NCI-H2107 (cell line): ENCODE results near the gene MOCS3.
"Not testable (repeated sequence)": the region's sequence is repeated elsewhere in the genome, so short reads cannot be mapped to it uniquely, and the experiment has no call there.

Source experiments
- DNase-seq: peaks from one replicate; lab custom pipeline; 2025; lab: John Stamatoyannopoulos, UW

The MOCS3 gene

GRCh38 chr20:50932016-50932485, 26.6 kb upstream of the MOCS3 start:
- DNase-seq = no peak

- DNase-seq = no peak
Observed at GRCh38 chr20:50932691-50933280, 25.8 kb upstream of the MOCS3 start.

- DNase-seq = no peak
Observed at GRCh38 chr20:50933589-50933988, 25.0 kb upstream of the MOCS3 start.

- DNase-seq = no peak
Observed at GRCh38 chr20:50943069-50943468, 15.5 kb upstream of the MOCS3 start.

GRCh38 chr20:50948132-50948785, 10.4 kb upstream of the MOCS3 start:
- DNase-seq = no peak

GRCh38 chr20:50953196-50953595, 5.4 kb upstream of the MOCS3 start:
- DNase-seq = no peak

GRCh38 chr20:50953821-50954220, 4.8 kb upstream of the MOCS3 start:
- DNase-seq = no peak

- no peak for DNase-seq
Observed at GRCh38 chr20:50957276-50957675, 1.3 kb upstream of the MOCS3 start.

- peak; percentile 94 for DNase-seq
Observed at GRCh38 chr20:50957798-50958614, 612 bp upstream of the MOCS3 start, which contains the start of gene DPM1. TSS of gene DPM1 (minus strand) at chr20:50958532. CDS start at chr20:50958523, 9 bp downstream.

- no peak for DNase-seq
Observed at GRCh38 chr20:50959543-50960126, 1.0 kb downstream of the MOCS3 start.

GRCh38 chr20:50967586-50967985, 9.0 kb downstream of the MOCS3 start:
- DNase-seq = no peak

- DNase-seq = no peak
Observed at GRCh38 chr20:50968289-50968688, 9.7 kb downstream of the MOCS3 start.

GRCh38 chr20:50969435-50969834, 10.8 kb downstream of the MOCS3 start:
- no peak for DNase-seq

GRCh38 chr20:50969912-50970311, 11.3 kb downstream of the MOCS3 start:
- no peak for DNase-seq

GRCh38 chr20:50975701-50976330, 17.2 kb downstream of the MOCS3 start:
- DNase-seq = no peak

- DNase-seq = no peak
Observed at GRCh38 chr20:50977066-50978021, 18.7 kb downstream of the MOCS3 start.

GRCh38 chr20:50978533-50978932, 19.9 kb downstream of the MOCS3 start:
- DNase-seq = not testable (repeated sequence)

- DNase-seq = no peak
Observed at GRCh38 chr20:50980071-50980681, 21.6 kb downstream of the MOCS3 start.

- no peak for DNase-seq
Observed at GRCh38 chr20:50980851-50981713, 22.5 kb downstream of the MOCS3 start.

- DNase-seq = no peak
Observed at GRCh38 chr20:50981714-50982048, 23.1 kb downstream of the MOCS3 start.
